ENCODE data around the gene MYO16. TPM values are rescaled to one million over a fixed set of nuclear protein-coding genes. Genes with fewer than 3 reads are reported as not detected.

Gene MYO16
- total RNA-seq, 4 donors from 2014 or later, result under 0.01 to 0.21 TPM; not detected in 2

DNA sequence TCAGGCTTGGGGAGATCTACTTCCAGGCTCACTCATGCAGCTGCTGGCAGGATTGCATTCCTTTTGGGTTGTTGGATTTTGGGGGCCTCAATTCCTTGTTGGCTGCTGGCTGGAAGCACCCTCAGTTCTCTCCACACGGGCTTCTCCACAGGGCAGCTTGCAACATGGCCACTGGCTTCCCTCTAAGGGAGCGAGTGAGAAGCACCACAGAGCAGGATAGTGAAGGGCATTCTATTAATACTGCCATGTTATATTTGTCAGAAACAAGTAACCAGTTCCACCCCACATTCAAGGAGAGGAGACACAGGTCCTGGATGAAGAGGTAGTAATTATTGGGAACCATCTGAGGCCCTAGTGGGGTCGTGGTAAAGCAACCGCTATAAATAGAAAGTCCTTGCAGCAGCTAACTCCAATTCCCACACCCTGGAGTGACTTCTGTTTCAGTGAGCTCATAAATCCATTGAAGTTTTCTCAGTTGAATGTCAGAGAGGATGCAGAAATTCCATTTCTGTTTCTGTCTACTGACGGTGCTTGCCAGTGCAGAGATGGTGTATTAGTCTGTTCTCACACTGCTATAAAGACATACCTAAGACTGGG, 598.0 kb downstream of the MYO16 start:
- H3K27ac ChIP-seq, result no peak overlapping the region
- no peak overlapping the region for H3K4me3 ChIP-seq
- no peaks in the 10 kb centered on the region for H3K4me1 ChIP-seq
- peaks cover 0 to 33% (median 2%) of the 10 kb centered on the region in 4 donors for H3K9me3 ChIP-seq
- no peaks in the 10 kb centered on the region for H3K27me3 ChIP-seq
- no peak for DNase-seq (ENCODE audit: low spot score in 2 of 2)
- H3K36me3 ChIP-seq, result no peaks in the 10 kb centered on the region
- WGBS, 2 donors, result 59 to 66% methylated on average over 5 of the region's 5 CpGs
- TF ChIP-seq EP300 (IDR thresholded peaks at IDR 0.05), result no peak
- no peak for TF ChIP-seq POLR2A (IDR thresholded peaks at IDR 0.05)

DNA sequence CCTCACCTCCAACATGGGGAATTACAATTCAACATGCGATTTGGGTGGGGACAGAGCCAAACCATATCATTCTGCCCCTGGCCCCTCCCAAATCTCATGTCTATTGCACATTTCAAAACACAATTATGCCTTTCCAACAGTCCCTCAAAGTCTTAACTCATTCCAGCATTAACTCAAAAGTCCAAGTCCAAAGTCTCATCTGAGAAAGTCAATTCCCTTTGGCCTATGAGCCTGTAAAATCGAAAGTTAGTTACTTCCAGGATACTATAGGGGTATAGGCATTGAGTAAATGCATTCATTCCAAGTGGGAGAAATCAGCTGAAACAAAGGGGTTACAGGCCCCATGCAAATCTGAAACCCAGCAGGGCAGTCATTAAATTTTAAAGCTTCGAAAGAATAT, 598.8 kb downstream of the MYO16 start:
- WGBS, 2 donors, result 86 to 94% methylated on average over 3 of the region's 3 CpGs
- H3K4me3 ChIP-seq, result no peak overlapping the region
- H3K27me3 ChIP-seq, result no peaks in the 10 kb centered on the region
- no peaks in the 10 kb centered on the region for H3K4me1 ChIP-seq
- no peak overlapping the region for H3K27ac ChIP-seq
- no peak for TF ChIP-seq EP300 (IDR thresholded peaks at IDR 0.05)
- no peak for TF ChIP-seq POLR2A (IDR thresholded peaks at IDR 0.05)
- no peak for TF ChIP-seq CTCF (IDR thresholded peaks at IDR 0.05)
- H3K9me3 ChIP-seq, result peaks cover 0 to 26% (median under 1%) of the 10 kb centered on the region in 4 donors
- DNase-seq (ENCODE audit: low spot score in 2 of 2), result no peak
- H3K36me3 ChIP-seq, result no peaks in the 10 kb centered on the region

DNA sequence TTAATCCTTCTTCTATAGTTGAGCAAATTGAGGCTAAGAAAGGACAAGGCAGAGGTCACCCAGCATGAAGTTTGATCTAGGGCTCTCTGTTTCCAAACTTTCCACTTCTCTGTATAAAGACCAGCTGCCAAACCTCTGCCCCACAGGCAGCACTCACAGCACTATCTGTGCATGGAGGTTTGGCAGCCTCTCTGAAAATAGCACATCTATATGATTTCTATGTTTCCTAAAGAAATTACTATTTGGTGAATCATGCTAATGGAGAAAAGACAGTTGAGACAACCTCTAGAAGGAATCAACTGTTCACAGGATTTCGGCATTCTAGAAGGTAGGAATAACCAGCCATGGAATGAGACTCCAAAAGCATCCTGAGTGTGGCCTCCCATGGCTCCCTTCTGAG, 602.5 kb downstream of the MYO16 start:
- no peak overlapping the region for H3K4me3 ChIP-seq
- TF ChIP-seq CTCF (IDR thresholded peaks at IDR 0.05) (no peak), POLR2A (IDR thresholded peaks at IDR 0.05) (no peak), EP300 (IDR thresholded peaks at IDR 0.05) (no peak)
- WGBS, 2 donors, result 95 to 100% methylated on average over 1 of the region's 1 CpG
- no peak overlapping the region for H3K27ac ChIP-seq
- no peaks in the 10 kb centered on the region for H3K36me3 ChIP-seq
- no peak for DNase-seq (ENCODE audit: low spot score in 2 of 2)
- H3K27me3 ChIP-seq, result no peaks in the 10 kb centered on the region
- H3K4me1 ChIP-seq, result no peaks in the 10 kb centered on the region
- peaks cover 0 to 16% (median 0%) of the 10 kb centered on the region in 4 donors for H3K9me3 ChIP-seq

DNA sequence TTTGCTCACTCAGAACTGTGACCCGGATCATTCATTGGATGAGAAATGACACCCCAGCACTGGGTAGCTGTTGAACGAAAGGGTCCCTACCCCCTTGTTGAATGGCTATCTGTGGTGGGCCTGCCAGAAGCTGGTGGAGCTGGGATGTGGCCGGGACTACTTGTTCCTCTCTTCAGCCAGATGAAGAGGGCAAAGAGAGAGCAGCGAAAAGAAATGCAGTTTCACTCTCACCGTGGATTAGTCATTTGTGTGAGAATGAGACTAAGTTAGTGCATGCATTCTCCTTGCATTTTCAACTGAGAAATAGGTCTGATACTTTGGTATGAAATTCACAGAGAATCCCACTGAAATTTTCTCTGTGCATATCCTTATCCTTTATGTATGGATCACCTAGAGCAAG, 603.9 kb downstream of the MYO16 start:
- DNase-seq (ENCODE audit: low spot score in 2 of 2), result no peak
- Histone ChIP-seq H3K4me1 (no peaks in the 10 kb centered on the region), H3K4me3 (no peak overlapping the region), H3K9me3 (peaks cover 0 to 16% (median 0%) of the 10 kb centered on the region in 4 donors), H3K36me3 (no peaks in the 10 kb centered on the region), H3K27me3 (no peaks in the 10 kb centered on the region), H3K27ac (no peak overlapping the region)
- WGBS, 2 donors, result 74 to 76% methylated on average over 5 of the region's 5 CpGs
- TF ChIP-seq POLR2A (IDR thresholded peaks at IDR 0.05) (no peak), CTCF (IDR thresholded peaks at IDR 0.05) (no peak), EP300 (IDR thresholded peaks at IDR 0.05) (no peak)

- no peaks in the 10 kb centered on the region for H3K4me1 ChIP-seq
- no peak overlapping the region for H3K27ac ChIP-seq
- 68 to 71% methylated on average over 6 of the region's 6 CpGs for WGBS, 2 donors
- TF ChIP-seq EP300 (IDR thresholded peaks at IDR 0.05) (no peak), CTCF (IDR thresholded peaks at IDR 0.05) (no peak)
- no peaks in the 10 kb centered on the region for H3K9me3 ChIP-seq
- no peaks in the 10 kb centered on the region for H3K27me3 ChIP-seq
- DNase-seq (ENCODE audit: low spot score in 2 of 2), result no peak
- no peak overlapping the region for H3K4me3 ChIP-seq
- H3K36me3 ChIP-seq, result no peaks in the 10 kb centered on the region
Observed at GRCh38 chr13:109235901-109236300, 606.5 kb downstream of the MYO16 start.

All from tibial nerve (tissue), 4 donors.